Endothelial cell of umbilical vein (primary cell): ENCODE data around the gene PLPP3.

Experiments used
- EZH2 ChIP-seq: IDR thresholded peaks from 2 replicates; pipeline ENCODE4 v1.6.1; 2012; ENCODE audit warnings: borderline replicate concordance, low read depth, mild to moderate bottlenecking, moderate library complexity, low read length, inconsistent platforms; ENCODE audit not compliant: severe bottlenecking
- JUN ChIP-seq: IDR thresholded peaks from 2 replicates; pipeline ENCODE4 v1.6.1; 2011; ENCODE audit warnings: borderline replicate concordance, low read depth; ENCODE audit not compliant: insufficient read length, insufficient read depth
- MYC ChIP-seq: IDR thresholded peaks from one replicate; pipeline ENCODE4 v1.6.1; 2011; ENCODE audit warnings: mild to moderate bottlenecking, low read depth, low read length
- POLR2A ChIP-seq: IDR thresholded peaks from 2 replicates; pipeline ENCODE4 v1.6.1; 2012; ENCODE audit warnings: low read depth, mild to moderate bottlenecking, control low read depth, low read length
- POLR2AphosphoS5 ChIP-seq: IDR thresholded peaks from 2 replicates; pipeline ENCODE4 v1.6.1; 2012; ENCODE audit warnings: low read depth, mild to moderate bottlenecking, control low read depth, low read length, moderate library complexity; ENCODE audit not compliant: insufficient read depth
- TF ChIP-seq, protein P1 (sequence below): IDR thresholded peaks from 2 replicates; pipeline ENCODE4 v1.6.1; 2011; ENCODE audit not compliant: insufficient read depth, insufficient read length
- TF ChIP-seq, protein P2 (sequence below), 2 donors: IDR thresholded peaks; 1 replicate in 1 of 2; 2 replicates in 1 of 2; pipeline ENCODE4 v1.5.1; 2011; ENCODE audit warnings: low read length in 2 of 2, mild to moderate bottlenecking in 2 of 2, moderate library complexity in 2 of 2, control low read depth in 1 of 2, inconsistent platforms in 1 of 2, low read depth in 1 of 2; ENCODE audit not compliant: insufficient read depth in 1 of 2; ENCODE audit errors: extremely low read depth in 1 of 2

DNA sequence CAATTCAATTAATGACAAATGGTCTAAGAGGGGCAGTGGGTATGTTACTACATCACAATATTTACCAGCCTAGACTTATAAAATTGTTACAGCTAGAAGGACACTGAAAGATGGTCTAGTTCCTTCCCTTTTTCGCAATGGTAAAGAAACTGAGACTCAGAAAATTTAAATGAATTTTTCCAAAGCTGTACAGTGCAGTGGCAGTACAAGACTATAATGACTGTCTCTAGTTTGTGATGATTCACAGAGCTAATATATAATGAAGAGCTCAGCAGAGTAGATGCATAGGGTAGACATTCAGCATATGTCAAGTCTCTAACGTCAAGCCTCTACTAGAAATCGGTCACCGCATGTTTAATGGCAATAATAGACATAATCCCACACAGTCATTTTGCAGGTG, 4.6 kb downstream of the PLPP3 start:
- TF ChIP-seq MYC (no peak), POLR2A (no peak), EZH2 (no peak), POLR2AphosphoS5 (no peak), JUN (peak; percentile 1)
- TF ChIP-seq, protein P1, sequence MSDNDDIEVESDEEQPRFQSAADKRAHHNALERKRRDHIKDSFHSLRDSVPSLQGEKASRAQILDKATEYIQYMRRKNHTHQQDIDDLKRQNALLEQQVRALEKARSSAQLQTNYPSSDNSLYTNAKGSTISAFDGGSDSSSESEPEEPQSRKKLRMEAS, result no peak
- TF ChIP-seq, protein P2, sequence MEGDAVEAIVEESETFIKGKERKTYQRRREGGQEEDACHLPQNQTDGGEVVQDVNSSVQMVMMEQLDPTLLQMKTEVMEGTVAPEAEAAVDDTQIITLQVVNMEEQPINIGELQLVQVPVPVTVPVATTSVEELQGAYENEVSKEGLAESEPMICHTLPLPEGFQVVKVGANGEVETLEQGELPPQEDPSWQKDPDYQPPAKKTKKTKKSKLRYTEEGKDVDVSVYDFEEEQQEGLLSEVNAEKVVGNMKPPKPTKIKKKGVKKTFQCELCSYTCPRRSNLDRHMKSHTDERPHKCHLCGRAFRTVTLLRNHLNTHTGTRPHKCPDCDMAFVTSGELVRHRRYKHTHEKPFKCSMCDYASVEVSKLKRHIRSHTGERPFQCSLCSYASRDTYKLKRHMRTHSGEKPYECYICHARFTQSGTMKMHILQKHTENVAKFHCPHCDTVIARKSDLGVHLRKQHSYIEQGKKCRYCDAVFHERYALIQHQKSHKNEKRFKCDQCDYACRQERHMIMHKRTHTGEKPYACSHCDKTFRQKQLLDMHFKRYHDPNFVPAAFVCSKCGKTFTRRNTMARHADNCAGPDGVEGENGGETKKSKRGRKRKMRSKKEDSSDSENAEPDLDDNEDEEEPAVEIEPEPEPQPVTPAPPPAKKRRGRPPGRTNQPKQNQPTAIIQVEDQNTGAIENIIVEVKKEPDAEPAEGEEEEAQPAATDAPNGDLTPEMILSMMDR (IDR thresholded peaks at IDR 0.05; ENCODE audit: extremely low read depth in 1 of 2, insufficient read depth in 1 of 2, low read depth in 1 of 2, low read length in 2 of 2), result no peak
